Stimulated activated CD8-positive, alpha-beta memory T cell treated with anti-CD3 and anti-CD28 coated beads, Interleukin-12 subunit alpha, Interleukin-12 subunit beta, amount 100 ng/mL, for 1 hour (primary cell): ENCODE data around the gene DPAGT1.
A peak's percentile ranks its signal among the peaks of the same experiment; 100 is the strongest.
"Not testable (repeated sequence)": the region's sequence is repeated elsewhere in the genome, so short reads cannot be mapped to it uniquely, and the experiment has no call there.

ENCODE experiments used
- DNase-seq: peaks from one replicate; pipeline ENCODE4 v3.0.0-alpha.2; 2020; ENCODE audit warnings: low read depth

Gene DPAGT1

GRCh38 chr11:119101759-119102423 lies at the start of gene DPAGT1:
DPAGT1 (minus strand) TSS chr11:119101853; CDS start chr11:119101655, 198 bp downstream.
- peak; percentile 78 for DNase-seq

GRCh38 chr11:119149786-119150275 lies 48.2 kb upstream of the DPAGT1 start:
- DNase-seq = no peak

GRCh38 chr11:119149018-119149785 lies 47.5 kb upstream of the DPAGT1 start, which contains the start of gene ABCG4:
ABCG4 (plus strand) TSS chr11:119149052; CDS start chr11:119149966, 914 bp downstream.
- DNase-seq = no peak

GRCh38 chr11:119148720-119149017 lies 47.0 kb upstream of the DPAGT1 start:
- DNase-seq = no peak

- no peak for DNase-seq
Measured at GRCh38 chr11:119147604-119148333, 46.1 kb upstream of the DPAGT1 start.

GRCh38 chr11:119145551-119145950 lies 43.9 kb upstream of the DPAGT1 start:
- DNase-seq = no peak

- DNase-seq = no peak
Measured at GRCh38 chr11:119144825-119145486, 43.3 kb upstream of the DPAGT1 start.

- DNase-seq = not testable (repeated sequence)
Measured at GRCh38 chr11:119139276-119139675, 37.6 kb upstream of the DPAGT1 start.

GRCh38 chr11:119134389-119134978 lies 32.8 kb upstream of the DPAGT1 start:
- no peak for DNase-seq

GRCh38 chr11:119130662-119131061 lies 29.0 kb upstream of the DPAGT1 start:
- no peak for DNase-seq

- DNase-seq = no peak
Measured at GRCh38 chr11:119126675-119127268, 25.1 kb upstream of the DPAGT1 start.

GRCh38 chr11:119125821-119126220 lies 24.2 kb upstream of the DPAGT1 start:
- DNase-seq = no peak

GRCh38 chr11:119121811-119122124 lies 20.1 kb upstream of the DPAGT1 start:
- DNase-seq = no peak

GRCh38 chr11:119121008-119121810 lies 19.6 kb upstream of the DPAGT1 start, which contains the start of gene HINFP:
HINFP (plus strand) TSS chr11:119121580; CDS start chr11:119126945, 5,365 bp downstream.
- peak; percentile 99 for DNase-seq

- DNase-seq = no peak
Measured at GRCh38 chr11:119120639-119121007, 19.0 kb upstream of the DPAGT1 start.

GRCh38 chr11:119118946-119119345 lies 17.3 kb upstream of the DPAGT1 start:
- no peak for DNase-seq

- DNase-seq = no peak
Measured at GRCh38 chr11:119118227-119118626, 16.6 kb upstream of the DPAGT1 start.

- no peak for DNase-seq
Measured at GRCh38 chr11:119117004-119117706, 15.5 kb upstream of the DPAGT1 start.

GRCh38 chr11:119116601-119117000 lies 14.9 kb upstream of the DPAGT1 start:
- no peak for DNase-seq

- no peak for DNase-seq
Measured at GRCh38 chr11:119116235-119116594, 14.6 kb upstream of the DPAGT1 start.
